Aorta (tissue), 5 donors: ENCODE results near the gene ACP7. TPM values are rescaled to one million over a fixed set of nuclear protein-coding genes. Genes with fewer than 3 reads are reported as not detected.

Source experiments
- ATAC-seq: fragments of 200-7000 bp; cut with Tn5 transposase; one replicate; pipeline ENCODE4 v1.9.1; 2022; ENCODE audit warnings: moderate library complexity; ENCODE audit not compliant: low FRiP score
- DNase-seq, 2 donors: peaks; one replicate each; pipeline ENCODE4 v3.0.0-alpha.2; 2020
- H3K27ac ChIP-seq, 2 donors: one replicate each; pipeline ENCODE4 v1.5.1; 2013; ENCODE audit warnings: low read length in 2 of 2, mild to moderate bottlenecking in 2 of 2, moderate library complexity in 2 of 2, control low read depth in 1 of 2, inconsistent platforms in 1 of 2, low read depth in 1 of 2
- H3K27me3 ChIP-seq, 2 donors: one replicate each; pipeline ENCODE4 v1.6.1; 2013; ENCODE audit warnings: control low read depth in 1 of 2, low read length in 1 of 2, mild to moderate bottlenecking in 1 of 2, moderate library complexity in 1 of 2; ENCODE audit not compliant: insufficient read depth in 2 of 2, control insufficient read depth in 1 of 2
- H3K36me3 ChIP-seq, 2 donors: one replicate each; pipeline ENCODE4 v1.6.1; 2013; ENCODE audit warnings: control low read depth in 1 of 2, low read length in 1 of 2, mild to moderate bottlenecking in 1 of 2; ENCODE audit not compliant: insufficient read depth in 2 of 2, control insufficient read depth in 1 of 2
- H3K4me1 ChIP-seq, 2 donors: one replicate each; pipeline ENCODE4 v1.6.1; 2013; ENCODE audit warnings: low read length in 2 of 2, control low read depth in 1 of 2, mild to moderate bottlenecking in 1 of 2, moderate library complexity in 1 of 2; ENCODE audit not compliant: insufficient read depth in 2 of 2, control insufficient read depth in 1 of 2
- H3K4me3 ChIP-seq, 2 donors: one replicate each; pipeline ENCODE4 v1.5.1; 2013; ENCODE audit warnings: low read length in 2 of 2, control low read depth in 1 of 2, mild to moderate bottlenecking in 1 of 2
- H3K9me3 ChIP-seq: one replicate; pipeline ENCODE4 v1.6.1; 2013; ENCODE audit warnings: mild to moderate bottlenecking, low read length; ENCODE audit not compliant: control insufficient read depth
- WGBS, 2 donors: extraction: QIAGEN DNeasy Blood & Tissue Kit; methylation state at CpG; one replicate each; pipeline ENCODE4 v1.1.7; 2013; 5-methylcytosine and 5-hydroxymethylcytosine counted together
- intact Hi-C, 2 donors: fragments of 100-400 bp; cut with DNase I; formaldehyde crosslinking; loops; one replicate each; pipeline versions ENCODE4 v1.14.2 to v1.15.0; 2022
- polyA plus RNA-seq, 2 donors: library from polyadenylated mRNA; stranded (reverse); fragments of 200-250 nt; gene quantifications; one replicate each; pipeline ENCODE4 v1.2.3, GENCODE V29; 2013
- total RNA-seq, 2 donors: library from RNA; stranded (reverse); fragmentation: NEBNext Ultra II Directional; extraction: Animal tissue kit (Norgen Biotek cat#: 25700); gene quantifications; one replicate each; pipeline ENCODE4 v1.2.1, GENCODE V29; 2021
- donor health status: healthy with polysubstance abuse.
- donor health status: Bipolar disorder and iron deficiency.
- donor health status: DM: no; HTN: no; CAD: no.
- donor health status: DM: no; HTN: no; CAD: no.
- donor health status: DM: yes; HTN: yes; CAD: no.

Gene ACP7
- total and polyA plus RNA-seq, 4 donors, result not detected

- Histone ChIP-seq H3K4me3 (no peak overlapping the region), H3K9me3 (no peaks in the 10 kb centered on the region), H3K4me1 (no peaks in the 10 kb centered on the region), H3K36me3 (no peaks in the 10 kb centered on the region), H3K27ac (no peak overlapping the region), H3K27me3 (no peaks in the 10 kb centered on the region)
- 13 to 18% methylated on average over 6 of the region's 6 CpGs for WGBS, 2 donors
- DNase-seq (no peak), ATAC-seq (no peak)
- intact Hi-C loops, result loop anchor here in 1 of 2 donors (5.0 kb wide), 1 partner anchor 214 kb away; the partner anchor contains the start of gene SAMD4B
These were observed 44.4 kb downstream of the ACP7 start for GRCh38 chr19:39128516-39129079.

- Histone ChIP-seq H3K27ac (no peak overlapping the region), H3K4me3 (no peak overlapping the region), H3K27me3 (no peaks in the 10 kb centered on the region), H3K9me3 (no peaks in the 10 kb centered on the region), H3K4me1 (no peaks in the 10 kb centered on the region), H3K36me3 (no peaks in the 10 kb centered on the region)
- intact Hi-C loops, result loop anchor here in 1 of 2 donors (5.0 kb wide), 1 partner anchor 213 kb away; the partner anchor contains the start of gene SAMD4B
- DNase-seq (no peak), ATAC-seq (no peak)
- 95 to 96% methylated on average over 11 of the region's 11 CpGs for WGBS, 2 donors
These were observed 44.9 kb downstream of the ACP7 start for GRCh38 chr19:39129116-39129515.

- Histone ChIP-seq H3K4me3 (no peak overlapping the region), H3K36me3 (no peaks in the 10 kb centered on the region), H3K27me3 (no peaks in the 10 kb centered on the region), H3K4me1 (no peaks in the 10 kb centered on the region), H3K9me3 (no peaks in the 10 kb centered on the region), H3K27ac (no peak overlapping the region)
- DNase-seq, result no peak
- no peak for ATAC-seq
- intact Hi-C loops, result no loop called here
- 84% methylated on average over 22 of the region's 22 CpGs for WGBS, 2 donors
These were observed 46.4 kb downstream of the ACP7 start for GRCh38 chr19:39130337-39131254.

- Histone ChIP-seq H3K36me3 (no peaks in the 10 kb centered on the region), H3K4me3 (no peak overlapping the region), H3K9me3 (no peaks in the 10 kb centered on the region), H3K27ac (no peak overlapping the region), H3K4me1 (no peaks in the 10 kb centered on the region), H3K27me3 (no peaks in the 10 kb centered on the region)
- ATAC-seq (no peak), DNase-seq (peak in 1 of 2 donors; percentile 58)
- intact Hi-C loops, result no loop called here
- WGBS, 2 donors, result 10 to 12% methylated on average over 18 of the region's 18 CpGs
These were observed 47.1 kb downstream of the ACP7 start for GRCh38 chr19:39131255-39131755.

- ATAC-seq, result no peak
- WGBS, 2 donors, result 88 to 89% methylated on average over 20 of the region's 20 CpGs
- Histone ChIP-seq H3K27ac (no peak overlapping the region), H3K9me3 (no peaks in the 10 kb centered on the region), H3K27me3 (no peaks in the 10 kb centered on the region), H3K36me3 (no peaks in the 10 kb centered on the region), H3K4me1 (no peaks in the 10 kb centered on the region), H3K4me3 (no peak overlapping the region)
- DNase-seq, result no peak
- intact Hi-C loops, result no loop called here
These were observed 48.3 kb downstream of the ACP7 start for GRCh38 chr19:39132344-39132969.

GRCh38 chr19:39133431-39134270 lies 49.5 kb downstream of the ACP7 start:
- H3K9me3 ChIP-seq, result no peaks in the 10 kb centered on the region
- H3K27ac ChIP-seq, result no peak overlapping the region
- no peaks in the 10 kb centered on the region for H3K4me1 ChIP-seq
- no peaks in the 10 kb centered on the region for H3K27me3 ChIP-seq
- ATAC-seq (peak; percentile 24), DNase-seq (no peak)
- no peaks in the 10 kb centered on the region for H3K36me3 ChIP-seq
- 29 to 34% methylated on average over 19 to 23 of the region's 23 CpGs for WGBS, 2 donors
- H3K4me3 ChIP-seq, result no peak overlapping the region
- intact Hi-C loops, result no loop called here

GRCh38 chr19:39135701-39136100 lies 51.5 kb downstream of the ACP7 start:
- no peaks in the 10 kb centered on the region for H3K4me1 ChIP-seq
- intact Hi-C loops, result no loop called here

More at GRCh38 chr19:39135701-39136100, 51.5 kb downstream of the ACP7 start:
- H3K27ac ChIP-seq, result no peak overlapping the region
- no peak for DNase-seq
- no peaks in the 10 kb centered on the region for H3K9me3 ChIP-seq
- 87 to 90% methylated on average over 13 of the region's 13 CpGs for WGBS, 2 donors
- H3K27me3 ChIP-seq, result no peaks in the 10 kb centered on the region
- no peaks in the 10 kb centered on the region for H3K36me3 ChIP-seq
- H3K4me3 ChIP-seq, result no peak overlapping the region
- no peak for ATAC-seq
